Fibroblast of skin of scalp (primary cell): ENCODE results near the gene GAPDH.
A peak's percentile ranks its signal among the peaks of the same experiment; 100 is the strongest.
"Not testable (repeated sequence)": the region's sequence is repeated elsewhere in the genome, so short reads cannot be mapped to it uniquely, and the experiment has no call there.

ENCODE experiments used
- DNase-seq: peaks from one replicate; pipeline ENCODE4 v3.0.0-alpha.2; 2013

Gene GAPDH

DNA sequence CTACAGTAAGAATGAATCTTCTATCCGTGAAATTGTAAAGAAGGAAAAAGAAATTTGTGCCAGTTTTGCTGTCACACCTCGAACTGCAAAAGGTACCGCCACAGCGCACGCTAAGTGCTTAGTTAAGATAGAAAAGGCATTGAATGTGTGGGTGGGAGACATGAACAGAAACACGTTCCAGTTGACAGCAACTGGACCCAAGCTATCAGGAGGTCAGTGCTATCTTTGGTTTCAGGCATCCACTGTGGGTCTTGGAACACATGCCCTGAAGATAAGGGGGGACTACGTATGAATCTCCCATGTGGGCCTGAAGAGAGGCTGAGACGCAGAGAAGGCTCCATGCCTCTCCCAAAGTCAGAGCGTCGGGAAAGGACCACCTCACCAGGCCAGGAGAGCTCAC is 11.7 kb downstream of the GAPDH start:
- no peak for DNase-seq

DNA sequence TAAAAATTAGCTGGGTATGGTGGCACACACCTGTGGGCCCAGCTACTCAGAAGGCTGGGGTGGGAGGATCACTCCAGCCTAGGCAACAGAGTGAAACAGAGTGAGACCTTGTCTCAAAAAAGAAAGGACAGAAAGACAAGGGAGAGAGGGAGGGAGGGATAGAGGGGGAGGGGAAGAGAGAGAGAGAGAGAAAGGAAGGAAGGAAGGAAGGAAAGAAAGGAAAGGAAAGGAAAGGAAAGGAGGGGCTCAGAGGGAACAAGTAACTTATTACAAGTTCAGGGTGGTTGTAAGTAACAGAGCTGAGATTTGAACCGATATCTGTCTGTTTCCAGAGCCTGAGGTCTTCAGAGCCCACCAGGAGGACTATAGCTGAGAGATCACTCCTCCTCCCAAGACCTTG is 13.2 kb downstream of the GAPDH start:
- DNase-seq, result no peak

DNA sequence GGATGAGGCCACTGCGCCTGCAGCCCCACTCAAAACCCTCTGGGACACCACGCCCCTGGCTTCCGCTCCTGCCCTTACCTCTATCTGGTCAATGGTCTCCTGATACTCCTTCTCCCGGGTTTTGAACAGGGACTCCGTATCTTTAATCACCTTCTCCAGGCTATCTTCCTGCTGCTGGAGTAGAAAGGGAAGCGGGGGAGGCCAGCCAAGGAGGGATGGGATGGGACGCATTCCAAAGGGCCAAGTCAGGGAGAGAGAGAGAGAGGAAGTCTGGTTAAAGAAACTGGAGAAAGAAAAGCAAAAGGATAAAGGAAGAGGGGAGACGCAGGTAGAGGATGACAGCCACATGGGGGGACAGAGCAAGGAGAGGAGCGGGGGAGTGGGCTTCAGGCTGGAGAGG is 13.7 kb downstream of the GAPDH start:
- DNase-seq, result peak; percentile 87

DNA sequence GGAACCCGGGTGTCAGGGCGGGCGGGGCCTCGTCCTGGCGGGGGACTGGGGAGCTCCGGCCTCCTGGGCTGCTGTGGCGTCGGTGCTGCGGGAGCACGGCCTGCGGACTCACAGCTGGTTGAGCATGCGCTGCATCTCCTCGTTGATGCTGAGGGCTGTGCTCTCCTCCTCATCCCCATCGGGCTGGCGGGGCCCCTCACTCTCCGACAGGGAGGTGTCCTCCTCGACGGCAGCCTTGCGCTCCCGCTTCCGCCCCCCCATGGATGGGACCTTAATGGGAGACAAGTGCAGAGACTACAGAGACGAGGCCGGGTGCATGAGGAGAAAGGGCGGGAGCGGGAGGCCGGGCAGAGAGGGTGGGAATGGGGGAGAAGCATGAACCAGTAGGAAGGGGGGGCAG is 14.2 kb downstream of the GAPDH start:
- DNase-seq, result no peak

DNA sequence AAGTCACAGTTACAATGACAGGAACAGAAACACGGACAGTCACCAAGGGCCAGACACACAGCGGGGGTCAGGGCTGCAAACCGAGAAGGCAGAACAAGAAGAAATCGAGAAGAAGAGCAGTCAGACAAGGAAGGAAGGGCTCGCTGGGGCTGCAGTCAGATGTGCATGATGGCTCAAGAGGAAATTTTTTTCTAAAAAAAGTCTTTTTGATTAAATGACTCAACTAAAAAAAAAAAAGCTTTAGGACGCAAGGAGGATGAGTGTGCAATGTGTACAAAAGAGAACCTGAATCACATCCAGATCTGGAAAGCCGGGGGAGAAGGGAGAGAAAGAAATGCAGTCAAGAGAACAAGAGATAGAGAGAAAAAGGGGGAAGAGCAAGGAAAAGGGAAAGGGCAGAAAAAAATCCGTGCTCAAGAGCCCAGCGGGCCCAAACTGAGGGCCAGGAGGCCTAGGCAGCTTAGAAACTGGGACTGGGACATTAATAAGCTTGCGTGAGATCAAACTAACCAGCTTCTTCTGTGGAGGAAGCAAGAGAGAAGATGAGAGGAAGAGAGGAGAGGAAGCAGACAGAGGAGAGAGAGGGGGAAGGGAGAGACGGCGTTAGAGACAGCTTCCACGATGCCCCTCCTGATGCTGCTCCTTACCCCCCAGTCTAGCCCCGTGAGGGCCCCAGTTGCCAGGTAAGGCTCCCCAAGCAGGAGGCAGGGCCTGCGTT is 14.8 kb downstream of the GAPDH start:
- DNase-seq, result peak; percentile 78

DNA sequence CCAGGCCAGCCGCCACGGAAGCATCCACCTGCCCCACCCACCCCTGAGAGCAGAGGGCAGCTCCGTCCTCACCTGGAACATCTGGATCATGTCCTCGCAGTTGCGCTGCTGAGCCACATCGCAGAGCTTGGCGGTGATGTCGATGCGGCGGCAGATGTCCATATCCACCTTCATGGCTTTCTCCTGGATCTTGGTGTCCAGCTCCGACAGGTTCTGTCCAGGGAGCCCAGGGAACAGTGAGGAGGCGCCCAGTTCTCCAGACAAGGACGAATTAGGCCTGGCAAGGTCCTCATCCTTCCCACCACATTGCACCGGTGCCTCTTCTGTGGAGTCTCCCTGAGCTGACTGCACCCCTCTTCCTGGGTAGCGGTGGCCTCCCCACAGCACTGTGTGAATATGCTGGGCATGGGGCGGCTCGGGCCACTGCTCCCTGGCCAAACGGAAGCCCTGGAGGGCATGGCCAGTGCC is 15.4 kb downstream of the GAPDH start:
- DNase-seq, result no peak

DNA sequence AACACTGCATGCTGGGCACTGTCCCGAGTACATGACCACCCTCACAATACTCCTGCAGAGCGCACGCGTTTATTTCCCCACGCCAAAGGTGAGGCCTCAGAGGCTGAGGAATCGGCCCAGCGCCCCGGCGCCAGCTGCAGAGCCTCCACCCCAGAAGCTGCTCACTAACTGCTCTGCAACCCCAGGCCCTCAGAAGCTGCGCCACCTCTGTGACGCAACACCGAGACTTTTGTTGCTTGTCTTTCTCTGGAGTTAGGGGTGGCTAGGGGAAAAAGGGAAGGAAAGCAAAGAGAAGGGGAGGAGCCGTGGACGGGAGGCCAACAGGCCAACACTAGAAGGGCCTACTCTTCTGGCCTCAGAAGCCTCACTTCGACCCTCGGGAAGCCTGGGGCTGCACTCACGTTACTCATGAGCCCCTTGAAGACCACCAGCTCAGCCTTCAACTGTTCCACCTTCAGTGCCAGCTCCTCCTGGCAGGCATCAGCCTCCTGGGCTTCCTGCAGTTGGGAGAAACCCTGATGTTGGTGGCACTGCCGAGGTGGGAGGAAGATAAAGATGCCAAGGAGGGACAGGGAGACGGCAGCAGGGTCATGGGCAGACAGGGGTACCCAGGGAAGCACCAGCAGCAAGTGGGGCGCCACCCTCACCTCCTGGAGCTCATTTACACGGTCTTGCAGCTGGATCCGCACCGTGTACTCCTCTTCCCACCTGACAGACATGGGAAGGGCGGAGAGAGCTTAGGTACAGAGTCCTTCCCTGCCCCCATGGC is 16.2 kb downstream of the GAPDH start:
- no peak for DNase-seq

DNA sequence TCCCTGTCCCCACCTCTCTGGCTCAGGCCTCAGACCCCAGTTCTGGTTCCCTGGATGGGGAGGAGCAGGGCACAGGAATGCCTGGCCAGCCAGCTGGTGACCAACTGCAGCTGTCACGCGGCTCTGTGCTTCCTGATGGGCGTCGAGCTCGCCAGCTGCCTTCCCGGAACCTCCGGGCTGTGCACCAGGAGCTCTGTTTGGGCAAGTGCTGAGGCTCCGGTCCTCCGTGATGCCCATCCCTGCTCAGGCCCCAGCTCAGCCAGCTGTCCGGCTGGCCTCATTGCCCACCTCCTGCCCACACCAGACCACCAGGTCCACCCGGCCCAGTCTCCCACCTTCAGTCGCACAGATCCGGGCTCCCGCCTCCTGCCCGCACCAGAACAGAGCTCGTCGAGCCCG is 16.7 kb downstream of the GAPDH start:
- no peak for DNase-seq

DNA sequence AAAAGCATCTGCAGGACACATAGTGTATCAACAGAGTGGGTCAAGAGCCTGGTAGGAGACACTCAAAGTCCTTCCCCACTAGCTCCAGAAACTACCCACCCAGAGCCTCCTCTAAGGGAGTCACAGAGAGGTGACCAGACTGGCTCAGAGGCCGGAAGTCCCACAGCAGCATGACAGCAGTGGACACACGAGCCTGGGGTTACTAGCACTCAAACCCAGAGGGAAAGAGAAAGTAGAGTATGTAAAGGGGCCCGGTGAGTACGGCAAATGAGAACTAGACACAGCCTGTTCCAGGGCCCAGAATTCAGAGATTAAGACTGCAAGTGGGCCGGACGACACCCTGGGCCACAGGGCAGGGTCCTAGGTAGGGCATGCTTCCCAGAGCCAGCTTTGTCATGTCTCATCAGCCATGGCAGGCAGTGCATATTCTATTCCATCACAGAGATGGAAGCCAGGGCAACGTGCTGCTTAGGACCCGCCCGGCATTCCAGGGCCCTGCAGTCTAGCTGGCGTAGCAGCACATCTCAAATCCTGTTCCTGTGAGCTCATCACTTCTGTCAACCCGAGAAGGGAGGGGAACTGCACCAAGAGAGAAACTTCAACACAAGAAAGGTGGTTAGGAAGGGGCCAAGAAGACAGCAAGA is 17.3 kb downstream of the GAPDH start:
- DNase-seq, result peak; percentile 86

DNA sequence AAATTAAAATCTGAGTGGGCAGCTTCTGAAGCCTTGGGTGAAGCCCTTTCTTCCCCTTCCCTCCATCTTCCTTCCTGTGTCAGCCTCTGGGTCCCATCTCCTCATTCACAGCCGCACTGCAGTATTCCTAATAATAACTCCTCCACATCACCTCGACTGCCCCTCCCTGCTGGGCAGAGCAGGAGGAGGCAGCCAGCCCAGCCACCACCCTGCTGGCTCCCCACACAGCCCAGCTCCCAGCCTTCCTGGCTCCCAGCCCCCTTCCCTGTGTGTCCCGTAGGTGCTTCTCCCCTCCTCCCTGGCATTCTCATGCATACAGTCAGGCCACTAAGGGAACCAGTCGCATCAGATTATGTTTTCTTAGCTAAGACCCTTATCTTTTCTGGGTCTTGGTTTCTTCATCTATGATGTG is 17.8 kb downstream of the GAPDH start:
- DNase-seq, result peak; percentile 52

DNA sequence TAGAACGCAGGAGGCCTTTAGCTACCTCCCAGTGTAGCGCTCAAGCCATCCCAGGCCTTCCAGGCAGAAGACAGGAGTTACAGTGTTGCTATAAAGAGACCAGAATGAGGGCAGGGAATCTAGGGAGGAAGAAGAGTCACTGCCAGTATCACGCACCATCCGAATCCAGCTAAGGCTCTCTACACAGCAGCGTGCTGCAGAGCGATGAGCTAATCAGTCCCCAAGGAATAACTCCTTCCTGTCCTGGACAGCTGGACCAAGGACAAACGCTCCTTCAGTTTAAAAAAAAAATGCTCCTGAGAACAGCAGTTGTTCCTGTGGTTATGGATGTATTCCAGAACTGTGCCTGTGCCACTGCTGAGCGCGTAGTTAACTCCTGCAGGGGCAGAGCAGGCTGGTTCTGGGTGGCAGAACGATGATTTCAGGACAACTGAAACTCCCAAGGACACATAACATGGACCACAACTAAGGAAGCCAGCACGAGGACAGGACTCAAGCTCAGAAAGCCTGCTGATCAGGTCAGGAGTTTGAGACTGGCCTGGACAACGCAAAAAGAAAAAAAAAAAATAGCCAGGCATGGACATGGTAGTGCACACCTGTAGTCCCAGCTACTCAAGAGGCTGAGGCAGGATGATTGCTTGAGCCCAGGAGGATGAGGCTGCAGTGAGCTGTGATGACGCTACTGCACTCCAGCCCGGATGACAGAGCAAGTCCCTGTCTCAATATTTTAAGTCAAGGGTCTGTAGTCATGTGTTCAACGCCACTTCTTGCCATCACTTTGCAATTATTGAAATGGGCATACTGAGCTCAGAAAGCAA is 18.9 kb downstream of the GAPDH start:
- DNase-seq, result peak; percentile 94

DNA sequence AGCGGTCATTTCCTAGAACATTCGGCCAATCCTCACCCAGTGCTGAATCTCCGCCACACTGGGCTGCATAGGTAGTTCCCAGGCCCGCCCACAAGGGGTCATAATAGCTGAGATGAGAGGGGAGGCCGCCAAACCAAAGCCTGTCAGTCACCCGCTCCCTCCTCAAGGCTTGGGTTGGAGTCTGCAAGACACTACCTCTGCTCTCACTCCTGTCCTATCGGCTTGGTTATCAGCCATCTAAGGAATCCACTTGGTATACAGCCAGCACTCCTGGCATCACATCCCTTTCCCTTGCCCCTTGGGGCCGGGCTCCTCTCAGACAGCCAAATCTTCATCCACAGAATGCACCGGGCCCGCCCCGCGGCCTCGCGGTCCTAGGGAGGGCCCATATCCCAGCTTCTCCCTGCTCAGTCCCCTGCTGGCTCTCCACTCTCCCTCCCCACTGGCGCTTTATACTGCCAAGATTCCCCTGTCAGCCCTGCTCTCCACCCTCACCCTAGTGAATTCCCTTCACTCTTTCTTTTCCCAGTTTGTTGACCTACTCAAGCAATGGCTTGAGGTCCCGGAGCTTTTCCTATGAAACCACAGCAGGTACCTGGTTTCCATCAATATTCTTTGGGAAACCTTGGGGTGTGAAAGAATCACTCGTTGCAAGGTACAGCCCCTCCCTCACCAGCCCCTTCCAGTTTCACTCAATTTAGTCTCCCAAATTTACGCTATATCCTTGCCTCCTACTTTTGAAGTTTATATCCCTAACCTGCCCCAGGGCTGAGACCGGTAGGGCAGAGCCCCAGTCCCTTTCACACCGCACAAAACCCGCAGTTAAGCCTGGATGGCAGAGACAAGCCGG is 20.1 kb downstream of the GAPDH start:
- DNase-seq, result peak; percentile 77

DNA sequence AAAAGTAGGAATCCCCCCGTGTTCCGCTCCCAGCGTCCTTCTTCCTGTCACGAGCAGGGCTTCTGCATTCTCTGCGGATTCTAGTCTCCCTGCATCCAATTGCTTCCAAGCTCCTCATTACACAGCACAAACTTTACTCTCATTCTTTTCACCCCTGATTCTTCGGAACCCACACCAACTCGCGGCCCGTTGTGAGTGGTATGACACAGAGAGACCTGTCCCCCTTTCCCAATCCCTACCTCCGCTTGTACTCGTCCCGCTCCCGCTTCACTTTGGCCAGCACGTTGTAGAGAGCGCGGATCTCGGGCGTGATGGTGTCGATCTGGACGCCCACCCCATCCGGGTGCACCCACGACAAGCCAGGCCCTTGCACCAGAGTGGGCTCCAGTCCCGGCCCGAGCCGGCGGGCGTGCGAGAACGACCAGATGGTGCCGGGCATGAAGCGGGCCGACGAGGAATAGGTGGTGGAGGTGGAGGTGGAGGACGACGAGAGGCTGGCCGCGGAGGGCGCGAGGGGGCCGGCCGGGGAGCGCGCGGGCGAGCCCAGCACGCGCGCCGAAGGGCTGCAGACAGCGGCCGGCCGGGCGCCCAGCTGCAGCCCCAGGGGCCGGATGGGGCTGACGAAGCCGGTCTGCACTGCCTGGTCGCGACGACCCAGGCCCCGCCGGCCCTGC is 20.8 kb downstream of the GAPDH start:
- no peak for DNase-seq

DNA sequence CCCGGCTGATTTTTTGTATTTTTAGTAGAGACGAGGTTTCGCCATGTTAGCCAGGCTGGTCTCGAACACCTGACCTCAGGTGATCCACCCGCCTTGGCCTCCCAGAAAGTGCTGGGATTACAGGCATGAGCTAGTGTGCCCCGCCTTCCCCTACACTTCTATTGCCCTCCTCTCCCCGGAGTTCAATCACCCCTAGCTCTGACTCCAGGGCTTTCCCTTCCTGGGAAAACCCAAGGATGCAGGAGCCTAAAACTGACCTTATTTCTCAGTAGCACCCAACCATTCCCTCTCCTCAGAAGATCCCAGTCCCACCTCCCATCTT is 22.1 kb downstream of the GAPDH start:
- DNase-seq, result not testable (repeated sequence)

DNA sequence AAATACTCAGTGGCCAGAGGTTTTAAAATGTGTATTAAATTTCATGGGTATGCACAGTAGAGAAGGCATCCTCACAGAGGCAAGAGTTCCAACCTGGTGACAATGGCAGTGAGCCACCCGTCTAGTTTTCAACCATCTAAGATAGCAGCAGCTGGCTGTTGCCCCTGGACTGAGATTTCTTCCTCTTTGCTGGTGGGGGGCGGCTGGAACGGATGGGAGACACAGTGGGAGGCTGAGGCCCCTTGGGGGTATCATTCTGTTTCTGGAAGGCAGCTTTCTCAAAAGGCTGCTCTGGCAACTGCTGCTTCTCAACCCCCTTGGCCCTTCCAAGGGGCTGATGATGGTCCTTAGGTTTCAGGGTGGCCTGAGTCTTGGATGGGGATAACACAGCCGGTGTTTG is 22.5 kb downstream of the GAPDH start:
- DNase-seq, result no peak

DNA sequence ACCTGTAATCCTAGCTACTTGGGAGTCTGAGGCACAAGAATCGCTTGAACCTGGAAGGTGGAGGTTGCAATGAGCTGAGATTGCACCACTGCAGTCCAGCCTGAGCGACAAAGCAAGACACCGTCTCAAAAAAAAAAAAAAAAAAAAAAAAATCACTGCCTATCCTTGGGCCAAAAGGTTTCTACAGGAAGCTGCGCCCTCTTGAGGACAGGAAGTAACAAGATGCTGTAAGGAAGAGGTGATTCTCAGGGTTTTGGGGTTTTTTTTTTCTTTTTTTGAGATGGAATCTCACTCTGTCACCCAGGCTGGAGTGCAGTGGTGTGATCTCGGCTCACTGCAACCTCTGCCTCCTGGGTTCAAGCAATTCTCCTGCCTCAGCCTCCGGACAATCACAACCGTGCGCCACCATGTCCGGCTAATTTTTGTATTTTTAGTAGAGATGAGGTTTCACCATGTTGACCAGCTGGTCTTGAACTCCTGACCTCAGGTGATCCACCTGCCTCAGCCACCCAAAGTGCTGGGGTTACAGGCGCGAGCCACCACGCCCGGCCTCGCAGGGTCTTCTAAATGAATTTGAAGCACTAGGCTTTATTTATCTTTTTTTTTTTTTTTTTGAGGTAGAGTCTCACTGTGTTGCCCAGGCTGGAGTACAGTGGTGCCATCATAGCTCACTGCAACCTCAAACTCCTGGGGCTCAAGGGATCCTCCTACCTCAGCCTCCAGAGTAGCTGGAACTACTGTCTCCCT is 23.9 kb downstream of the GAPDH start:
- peak; percentile 80 for DNase-seq

DNA sequence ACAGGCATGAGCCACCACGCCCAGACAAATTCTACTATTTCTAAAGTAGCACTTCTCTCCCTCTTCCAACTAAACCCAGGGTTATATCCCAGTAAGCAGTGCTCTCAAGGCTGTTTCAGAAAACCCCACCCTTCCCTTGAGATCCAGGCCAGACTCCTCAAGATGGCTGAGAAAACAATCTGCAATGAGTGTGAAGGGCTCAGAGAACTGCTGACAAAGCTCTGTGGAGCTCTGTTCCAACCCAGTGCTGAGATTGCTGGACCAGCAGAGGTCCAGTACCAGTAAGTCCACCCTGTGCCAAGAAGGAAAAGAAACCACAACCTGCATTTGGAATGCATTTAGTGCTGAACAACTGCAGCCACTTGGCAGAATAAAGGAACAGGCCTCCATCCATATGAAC is 25.2 kb downstream of the GAPDH start:
- no peak for DNase-seq

DNA sequence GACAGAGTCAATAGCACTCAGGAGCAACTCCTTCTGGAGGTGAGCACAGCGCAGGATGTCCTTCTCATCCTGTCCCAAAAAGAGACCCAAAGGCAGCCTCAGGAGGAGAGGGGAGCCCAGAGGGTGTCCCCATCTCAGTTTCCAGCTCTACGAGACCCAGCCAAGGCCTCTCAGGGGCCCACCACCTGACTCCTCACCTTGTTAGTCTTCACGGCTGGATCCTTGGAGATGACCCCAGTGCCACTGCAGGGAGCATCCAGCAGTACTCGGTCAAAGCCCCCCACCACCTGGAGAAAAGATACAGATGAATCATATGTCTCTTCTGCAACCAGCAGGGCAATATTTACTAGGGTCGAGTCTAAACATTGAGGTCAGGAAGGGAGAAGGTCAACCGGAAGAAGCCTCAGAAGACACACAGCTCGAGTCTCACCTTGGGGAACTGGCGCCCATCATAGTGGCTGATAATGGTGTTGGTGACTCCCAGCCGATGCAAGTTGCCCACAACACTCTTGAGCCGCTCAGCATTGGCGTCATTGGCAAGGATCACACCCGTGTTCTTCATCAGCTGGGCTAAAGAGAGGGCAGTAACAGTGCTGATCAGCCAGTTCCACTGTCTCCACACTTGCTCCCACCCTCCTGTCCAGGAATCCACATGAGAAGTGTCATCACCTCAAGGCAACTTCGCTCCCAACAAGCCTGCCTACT is 26.3 kb downstream of the GAPDH start:
- no peak for DNase-seq

DNA sequence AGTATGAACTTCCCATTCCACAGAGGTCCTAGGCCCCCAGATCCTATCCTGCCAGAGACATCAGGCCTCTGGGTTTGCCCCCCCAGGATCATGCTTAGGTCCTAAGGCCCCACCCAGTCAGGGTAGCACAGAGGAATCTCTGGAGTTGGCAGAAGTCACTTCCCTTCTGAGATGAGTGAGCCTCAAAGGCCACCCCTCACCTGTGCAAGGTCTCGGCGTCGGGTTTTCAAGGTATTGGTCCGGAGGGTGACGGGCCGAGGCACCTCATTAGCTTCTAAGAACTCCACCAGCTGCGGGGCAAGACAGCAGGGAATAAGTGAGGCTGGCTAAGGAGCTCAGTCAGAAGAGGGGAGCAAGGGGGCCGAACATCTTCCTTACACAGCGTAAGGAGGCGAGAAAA is 28.6 kb downstream of the GAPDH start:
- no peak for DNase-seq
